SK-MEL-5 (cell line): ENCODE measurements around the gene PSD4. TPM values are rescaled to one million over a fixed set of nuclear protein-coding genes. Genes with fewer than 3 reads are reported as not detected.

ENCODE experiments used
- DNase-seq: peaks from one replicate; pipeline ENCODE4 v3.0.0-alpha.2; 2016; ENCODE audit warnings: low read depth, low spot score
- in situ Hi-C: cut with HindIII; loops from 2 replicates; pipeline ENCODE4 v1.10.0; 2016; ENCODE audit warnings: low sequenced_read_pairs, high pct_unique_total_duplicates, low pct_unique_long_range_greater_than_20kb
- total RNA-seq: library from RNA; depleted of rRNA; stranded (reverse); fragments of >200 nt; shearing (Covaris generic); gene quantifications from 2 replicates; pipeline ENCODE4 v1.2.3, GENCODE V29; 2014

The PSD4 gene
- total RNA-seq, 1 experiment from 2014 or later = 0.63 TPM

DNA sequence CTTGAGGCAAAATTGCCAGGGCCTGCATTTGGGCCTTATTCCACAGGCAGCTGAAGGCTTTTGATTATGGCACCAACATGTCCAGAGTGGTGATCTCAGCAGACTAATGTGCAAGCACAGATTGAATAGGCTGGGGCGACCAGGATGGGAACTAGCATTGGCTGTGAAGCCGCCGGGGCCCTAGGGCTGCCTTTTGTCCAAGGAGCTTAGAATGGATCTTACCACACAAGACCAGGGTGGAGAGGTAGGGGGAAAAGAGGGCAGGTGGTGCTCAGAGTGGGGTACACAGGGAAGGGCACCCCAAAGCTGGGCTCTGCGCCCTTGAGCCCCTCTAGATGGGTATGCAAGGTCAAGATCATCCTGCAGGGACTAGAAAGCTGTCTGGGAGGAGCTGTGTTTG is 23.1 kb downstream of the PSD4 start:
- in situ Hi-C loops = no loop called here

DNA sequence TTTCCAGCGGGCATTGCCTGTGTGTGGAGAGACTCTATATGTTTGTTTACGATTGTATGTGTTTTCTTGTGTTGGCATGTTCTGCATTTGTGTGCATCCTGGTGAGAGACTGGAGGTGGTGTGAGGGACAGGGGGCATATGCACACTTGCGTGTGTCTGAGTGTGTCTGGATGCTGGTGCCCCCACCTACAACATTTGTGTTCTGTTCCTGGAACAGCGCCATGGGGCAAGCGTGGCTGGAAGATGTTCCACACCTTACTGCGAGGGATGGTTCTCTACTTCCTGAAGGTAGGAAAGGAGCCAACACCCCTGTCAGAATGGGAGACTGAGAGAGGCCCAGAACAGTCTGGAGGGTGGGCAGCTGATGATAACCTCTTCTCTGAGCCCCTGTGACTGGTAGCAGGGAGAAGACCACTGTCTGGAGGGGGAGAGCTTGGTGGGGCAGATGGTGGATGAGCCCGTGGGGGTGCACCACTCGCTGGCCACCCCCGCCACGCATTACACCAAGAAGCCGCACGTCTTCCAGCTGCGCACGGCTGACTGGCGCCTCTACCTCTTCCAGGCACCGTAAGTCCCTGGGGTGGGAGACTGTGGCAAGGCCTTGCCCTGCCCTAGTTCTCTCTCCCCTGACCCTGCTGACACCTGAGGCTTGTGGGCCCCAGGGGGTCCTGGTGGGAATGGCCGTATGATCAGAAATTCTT is 23.7 kb downstream of the PSD4 start:
- in situ Hi-C loops = no loop called here
- no peak for DNase-seq

More for the DNA sequence above, 23.1 kb downstream of the PSD4 start:
- DNase-seq = no peak

- in situ Hi-C loops = no loop called here
These were observed 24.4 kb downstream of the PSD4 start for GRCh38 chr2:113198048-113198789.

DNA sequence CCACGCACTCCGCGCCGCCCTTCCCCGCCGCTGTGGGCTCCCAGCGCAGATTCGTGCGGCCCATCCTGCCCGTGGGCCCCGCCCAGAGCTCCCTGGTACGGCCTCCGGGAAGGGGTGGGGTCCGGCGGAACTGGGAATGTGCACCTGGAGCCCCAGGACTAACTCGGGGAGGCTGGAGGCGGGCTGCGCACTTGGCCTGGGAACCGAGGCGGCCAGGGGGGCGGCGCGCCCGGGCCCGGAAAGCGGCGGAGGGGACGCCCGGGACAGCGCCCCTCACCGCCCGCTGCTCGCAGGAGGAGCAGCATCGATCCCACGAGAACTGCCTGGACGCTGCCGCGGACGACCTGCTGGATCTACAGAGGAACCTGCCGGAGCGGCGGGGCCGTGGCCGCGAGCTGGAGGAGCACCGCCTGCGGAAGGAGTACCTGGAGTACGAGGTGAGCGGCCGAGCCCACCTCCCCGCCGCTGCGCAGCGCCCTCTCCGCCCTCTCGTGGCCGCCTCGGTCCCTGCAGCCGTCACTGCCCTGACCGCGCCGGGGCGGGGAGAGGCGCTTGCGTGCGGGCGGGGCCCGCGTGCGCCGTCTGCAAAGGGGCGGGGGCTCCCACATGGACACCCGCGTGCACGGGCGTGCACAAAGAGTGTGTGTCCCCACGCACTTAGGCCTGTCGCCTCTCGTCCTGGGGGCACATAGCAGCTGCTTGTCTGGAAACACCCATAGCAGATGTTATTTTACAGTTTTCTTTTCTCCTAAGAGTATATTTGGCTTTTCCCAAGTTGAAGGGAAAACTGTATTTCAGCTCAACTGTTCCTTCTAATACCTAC is 25.2 kb downstream of the PSD4 start:
- DNase-seq = peak; percentile 78
- in situ Hi-C loops = no loop called here

More at GRCh38 chr2:113198048-113198789, 24.4 kb downstream of the PSD4 start:
- DNase-seq = no peak

- in situ Hi-C loops = no loop called here
- DNase-seq = peak; percentile 17
These were observed 26.5 kb downstream of the PSD4 start for GRCh38 chr2:113200236-113200635.

- DNase-seq = no peak
- in situ Hi-C loops = no loop called here
These were observed 27.1 kb downstream of the PSD4 start for GRCh38 chr2:113200736-113201490.

DNA sequence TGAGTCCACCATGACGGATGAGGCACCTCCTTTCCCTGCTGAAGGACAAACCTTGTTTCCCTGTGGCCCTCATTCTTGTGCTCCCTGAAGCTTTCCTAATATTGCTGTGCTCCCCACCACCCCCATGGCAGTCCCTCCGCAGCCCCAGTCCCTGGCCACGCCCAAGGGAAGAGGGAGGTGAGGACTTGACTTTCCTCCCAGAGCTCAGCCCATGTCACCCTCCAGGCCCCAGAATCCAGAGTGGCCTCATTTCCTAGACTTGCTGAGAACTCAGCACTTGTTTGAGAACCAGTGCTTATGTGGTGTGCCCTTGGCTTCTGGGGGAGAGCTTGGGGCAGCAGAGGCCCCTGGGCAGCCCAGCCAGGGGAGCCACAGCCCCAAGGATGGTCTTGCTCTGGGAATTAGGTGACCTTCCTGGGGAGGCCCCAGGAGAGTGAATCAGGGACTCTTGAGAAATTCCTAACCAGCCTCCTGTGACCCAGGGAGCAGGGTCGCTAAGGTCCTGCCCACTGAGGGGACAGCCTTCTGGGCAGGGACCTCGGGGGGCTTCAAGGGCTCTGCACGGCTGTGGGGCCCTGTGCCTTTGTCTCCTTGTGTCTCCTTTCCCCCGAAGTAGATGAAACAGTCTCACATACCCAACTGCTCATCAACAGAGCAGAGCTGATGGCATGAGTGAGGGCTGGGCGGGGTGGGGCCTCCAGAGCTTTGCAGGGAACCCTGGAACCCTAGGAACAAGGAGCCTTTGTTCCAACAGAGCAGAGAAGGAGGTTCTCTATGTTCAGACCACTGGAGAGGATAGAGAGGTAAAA is 27.9 kb downstream of the PSD4 start:
- in situ Hi-C loops = no loop called here
- no peak for DNase-seq

DNA sequence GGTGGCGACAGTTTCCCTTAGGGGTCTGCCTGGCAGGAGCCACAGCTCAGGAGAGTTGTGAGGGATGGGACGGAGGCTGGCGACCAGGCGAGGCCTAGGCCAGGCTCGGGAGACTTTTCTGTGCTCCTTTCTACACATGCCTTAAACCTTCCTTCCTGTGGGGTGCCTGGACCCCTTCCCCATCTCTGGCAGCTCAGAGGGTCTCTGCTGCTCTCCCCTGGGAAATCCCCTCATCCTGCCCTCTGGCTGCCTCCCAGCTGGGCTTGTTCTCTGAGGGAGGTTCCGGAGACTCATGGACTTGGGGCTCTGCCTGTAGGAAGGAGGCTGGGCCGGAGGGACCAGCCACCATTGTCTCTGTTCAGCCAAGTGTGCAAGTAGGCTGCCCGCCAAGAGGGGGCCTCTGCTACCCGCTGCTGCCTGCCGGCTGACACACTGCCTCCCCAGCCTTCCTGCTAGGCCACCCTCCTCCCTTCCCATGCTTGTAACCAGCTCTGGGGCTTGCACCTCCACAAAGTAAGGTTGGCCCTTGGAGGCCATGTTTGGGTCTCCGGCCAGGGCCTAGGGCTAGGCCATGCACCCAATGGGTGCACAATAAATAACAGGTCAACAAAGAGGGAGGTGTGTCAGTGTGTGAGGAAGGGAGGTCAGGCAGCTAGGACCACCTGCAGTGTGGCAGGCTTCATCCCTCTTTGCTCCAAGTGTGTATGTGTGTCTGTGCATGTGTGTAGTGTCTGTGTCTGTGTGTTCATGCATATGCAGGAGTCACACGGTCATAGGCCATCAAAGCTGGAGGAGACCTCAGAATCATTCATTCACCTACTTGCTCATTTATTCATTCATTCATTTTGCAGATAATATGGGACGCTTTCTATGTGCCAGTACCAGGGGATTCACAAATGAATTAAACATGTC is 28.8 kb downstream of the PSD4 start:
- in situ Hi-C loops = no loop called here
- no peak for DNase-seq

DNA sequence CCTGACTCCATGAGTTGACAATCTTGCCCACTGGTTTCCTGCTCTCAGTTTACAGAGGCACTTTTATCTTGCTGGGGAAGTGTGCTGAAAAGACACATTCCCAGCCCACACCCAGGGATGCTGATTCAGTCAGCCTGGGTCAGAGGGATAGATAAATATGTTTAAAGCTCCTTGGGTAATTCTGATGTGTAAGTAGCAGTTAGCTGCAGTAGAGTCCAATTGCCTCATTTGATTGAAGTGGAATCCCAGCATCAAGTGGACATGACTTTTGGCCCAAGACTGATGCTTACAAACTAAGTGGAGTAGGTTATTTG is 29.4 kb downstream of the PSD4 start:
- in situ Hi-C loops = no loop called here
- DNase-seq = no peak

- peak; percentile 82 for DNase-seq
- in situ Hi-C loops = no loop called here
These were observed 30.2 kb downstream of the PSD4 start for GRCh38 chr2:113203901-113204519.

GRCh38 chr2:113206251-113206650 is 32.5 kb downstream of the PSD4 start:
- DNase-seq = no peak
- in situ Hi-C loops = no loop called here

- in situ Hi-C loops = no loop called here
- DNase-seq = no peak
These were observed 33.2 kb downstream of the PSD4 start for GRCh38 chr2:113207021-113207420.

DNA sequence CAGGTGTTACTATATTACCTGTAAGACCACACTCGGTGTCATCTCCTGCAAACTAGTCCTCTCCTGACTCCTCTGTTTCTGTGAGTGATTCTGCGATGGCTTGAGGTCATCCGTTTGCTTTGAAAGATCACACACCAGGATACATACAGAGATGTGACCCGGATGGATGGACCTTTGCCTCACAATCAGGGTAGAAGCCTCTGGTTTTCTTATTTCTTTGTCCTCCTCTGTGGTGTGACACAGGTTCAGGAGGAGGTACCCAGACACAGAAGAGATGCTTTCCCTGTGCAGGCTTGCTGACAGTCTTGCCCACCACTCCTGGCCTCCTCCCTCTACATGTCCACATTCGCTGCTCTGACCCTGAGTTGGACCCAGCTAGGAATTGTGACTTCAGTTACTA is 34.6 kb downstream of the PSD4 start:
- no peak for DNase-seq
- in situ Hi-C loops = no loop called here

DNA sequence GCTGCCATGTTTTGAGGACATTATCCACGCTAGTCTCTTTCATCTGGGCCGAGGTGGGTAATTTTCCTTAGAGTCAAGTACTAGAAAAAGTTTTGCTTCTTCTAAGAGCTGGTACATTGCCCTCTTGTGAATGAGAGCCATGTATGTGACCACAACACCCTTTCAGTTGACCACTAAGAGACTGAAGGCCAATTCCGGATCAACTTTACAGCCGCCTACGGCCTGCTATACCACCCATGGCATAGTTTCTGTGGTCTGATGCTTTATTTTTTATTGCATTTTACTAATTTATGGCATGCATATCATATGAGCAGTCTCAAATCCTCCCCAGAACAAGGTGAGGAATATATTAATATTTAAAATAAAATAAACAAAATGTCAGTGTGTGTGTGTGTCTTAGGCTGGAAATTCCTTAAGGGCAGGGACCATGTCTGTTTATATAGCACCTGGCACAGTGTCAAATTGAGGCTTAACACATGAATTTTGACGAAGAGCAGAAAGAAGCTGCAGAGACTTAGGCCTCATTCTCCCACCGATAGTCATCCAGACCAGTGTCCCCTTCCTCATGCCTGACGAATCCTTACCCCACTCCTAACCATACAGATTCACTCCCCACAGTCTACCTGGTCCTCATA is 35.4 kb downstream of the PSD4 start:
- in situ Hi-C loops = no loop called here
- no peak for DNase-seq

DNA sequence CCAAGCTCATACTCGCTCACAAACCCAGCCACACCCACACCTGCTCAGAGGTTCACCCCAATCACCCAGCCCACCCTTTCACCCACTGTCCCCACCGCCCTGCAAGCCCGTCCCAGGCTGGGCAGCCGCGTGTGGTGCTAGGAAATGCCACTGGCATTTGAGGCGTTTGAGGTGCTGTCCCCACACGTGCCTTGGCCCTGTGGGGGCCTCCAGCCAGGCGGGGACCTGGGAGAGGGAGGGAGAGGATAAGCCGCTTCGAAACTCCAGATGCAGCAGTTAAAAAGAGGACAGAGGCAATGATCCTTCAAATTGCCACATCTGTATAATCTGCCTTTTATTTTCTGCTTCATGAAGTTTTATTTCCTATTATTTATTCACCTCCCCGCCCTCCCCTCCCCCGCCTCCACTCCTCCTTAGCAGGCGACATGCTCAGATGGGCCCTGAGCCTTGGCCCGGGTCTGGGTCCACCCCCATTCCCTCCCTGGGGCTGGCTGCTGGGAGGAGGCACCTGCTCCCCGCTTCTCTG is 35.9 kb downstream of the PSD4 start:
- in situ Hi-C loops = no loop called here
- no peak for DNase-seq
